IMR-90 (cell line): ENCODE measurements around the gene RNASE7.

Experiments used
- CEBPB ChIP-seq: IDR thresholded peaks from 2 replicates; pipeline ENCODE4 v1.6.1; 2012; ENCODE audit warnings: low read depth, low read length, improper control_type of control experiment
- CTCF ChIP-seq: conservative IDR thresholded peaks from 2 replicates; pipeline ENCODE4 v1.5.1; 2012; ENCODE audit warnings: mild to moderate bottlenecking, low read depth, low read length, improper control_type of control experiment
- MXI1 ChIP-seq: IDR thresholded peaks from 2 replicates; pipeline ENCODE4 v1.6.1; 2012; ENCODE audit warnings: low read depth, mild to moderate bottlenecking, low read length, moderate library complexity, borderline replicate concordance
- POLR2A ChIP-seq: IDR thresholded peaks from 2 replicates; pipeline ENCODE4 v1.6.1; 2012; ENCODE audit warnings: mild to moderate bottlenecking, low read depth, low read length

GRCh38 chr14:21047378-21047781 lies 5.2 kb downstream of the RNASE7 start:
- TF ChIP-seq POLR2A (no peak), MXI1 (no peak), CTCF (no peak), CEBPB (no peak)
